HG03135 (cell line): Measurements from ENCODE around the gene GET3.
A peak's percentile ranks its signal among the peaks of the same experiment; 100 is the strongest.
"Not testable (repeated sequence)": the region's sequence is repeated elsewhere in the genome, so short reads cannot be mapped to it uniquely, and the experiment has no call there.

Experiments used
- ATAC-seq: cut with Tn5 transposase; IDR thresholded peaks from one replicate; pipeline ENCODE4 v1.9.1; 2021; ENCODE audit warnings: mild to moderate bottlenecking, moderate library complexity; ENCODE audit not compliant: unreplicated experiment

The GET3 gene

GRCh38 chr19:12736995-12737834 is at the start of gene GET3:
GET3 (plus strand) TSS chr19:12737497; CDS start chr19:12737506, 9 bp downstream.
- ATAC-seq, result peak; percentile 62

DNA sequence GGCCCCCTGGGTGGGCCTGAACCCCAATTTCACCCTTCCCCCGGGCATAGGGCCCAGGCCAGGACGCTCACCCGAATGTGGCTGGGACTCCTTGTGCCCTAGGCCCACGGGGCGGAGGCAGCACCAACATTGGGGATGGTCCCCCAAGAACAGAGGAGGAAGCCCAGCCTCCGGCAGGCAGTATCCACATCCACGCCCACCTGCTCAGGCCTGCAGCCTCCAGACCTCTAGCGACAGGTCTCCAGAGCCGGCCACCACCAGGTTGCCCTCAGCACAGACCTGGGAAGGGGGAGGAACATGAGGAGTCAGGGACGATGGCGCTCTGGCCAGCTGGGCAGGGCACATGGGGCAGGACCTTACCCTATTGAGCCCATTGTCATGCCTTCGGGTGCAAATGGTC is 48.3 kb upstream of the GET3 start:
- no peak for ATAC-seq

DNA sequence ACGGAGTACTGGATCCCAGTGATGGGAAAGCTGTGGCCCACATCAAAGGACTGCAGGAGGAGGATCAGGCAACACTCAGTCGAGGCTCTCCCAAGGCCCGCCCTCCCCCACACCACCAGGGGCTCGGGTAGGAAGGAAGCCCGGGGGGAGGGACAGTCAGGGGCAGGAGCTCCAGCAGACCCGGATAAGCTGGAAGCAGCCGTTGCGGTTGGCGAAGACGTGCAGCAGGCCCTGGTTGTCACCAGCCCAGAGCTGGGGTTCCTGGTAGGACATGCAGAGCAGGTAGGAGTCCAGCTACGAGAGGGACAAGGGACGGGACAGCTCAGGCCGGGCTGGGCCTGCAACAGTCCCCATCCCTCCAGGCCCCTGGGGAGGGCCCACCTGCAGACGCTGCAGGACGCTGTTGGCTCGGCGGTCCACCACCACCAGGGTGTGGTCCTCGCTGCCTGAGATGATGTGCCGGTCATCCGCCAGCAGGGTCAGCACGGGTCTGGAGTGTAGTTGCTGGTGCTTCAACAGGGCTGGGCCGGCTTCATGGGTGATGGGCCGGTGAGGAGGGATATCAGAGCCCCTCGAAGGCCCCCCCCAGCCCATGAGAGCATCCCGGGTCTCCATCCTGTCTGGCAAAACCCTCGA is 47.6 kb upstream of the GET3 start:
- no peak for ATAC-seq

- ATAC-seq, result no peak
Measured at GRCh38 chr19:12692960-12693359, 44.3 kb upstream of the GET3 start.

GRCh38 chr19:12694641-12695040 is 42.7 kb upstream of the GET3 start:
- ATAC-seq, result no peak

DNA sequence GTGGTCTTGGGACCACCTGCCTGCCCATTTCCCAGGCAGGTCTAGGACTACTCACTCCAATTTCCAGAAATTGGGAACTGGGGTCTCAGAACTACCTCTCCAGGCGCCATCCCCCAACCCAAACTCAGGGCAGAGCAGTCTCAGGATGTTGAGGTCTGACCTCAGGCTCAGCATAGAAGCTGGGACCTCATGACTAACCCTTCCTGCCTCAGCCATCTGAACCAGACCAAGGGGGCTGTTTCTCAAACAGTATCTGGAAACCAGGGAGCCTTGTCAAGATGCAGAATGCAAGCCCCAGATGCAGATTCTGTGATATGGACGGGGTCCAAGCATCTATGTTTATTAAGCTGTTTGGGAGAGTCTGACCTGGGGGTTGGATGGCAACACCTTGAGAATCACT is 42.2 kb upstream of the GET3 start:
- no peak for ATAC-seq

DNA sequence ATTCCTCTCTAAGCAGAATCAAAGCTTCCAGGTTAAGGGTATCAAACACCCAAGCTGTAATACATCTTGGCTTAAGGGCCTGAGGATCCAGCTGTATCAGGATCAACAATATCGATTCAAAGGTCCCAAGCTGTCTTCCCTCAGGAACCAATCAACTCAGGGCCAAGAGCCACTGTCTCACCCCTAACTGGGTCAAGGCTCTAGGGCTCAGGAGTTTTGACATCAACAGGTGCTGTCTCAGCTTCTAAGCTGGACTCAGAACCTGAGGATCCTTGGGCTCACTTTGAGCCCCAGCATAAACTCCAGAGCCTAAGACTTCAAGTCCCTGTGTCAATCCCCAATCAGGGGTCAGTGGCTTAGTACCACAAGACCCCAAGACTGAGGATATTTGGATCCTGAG is 41.8 kb upstream of the GET3 start:
- no peak for ATAC-seq

DNA sequence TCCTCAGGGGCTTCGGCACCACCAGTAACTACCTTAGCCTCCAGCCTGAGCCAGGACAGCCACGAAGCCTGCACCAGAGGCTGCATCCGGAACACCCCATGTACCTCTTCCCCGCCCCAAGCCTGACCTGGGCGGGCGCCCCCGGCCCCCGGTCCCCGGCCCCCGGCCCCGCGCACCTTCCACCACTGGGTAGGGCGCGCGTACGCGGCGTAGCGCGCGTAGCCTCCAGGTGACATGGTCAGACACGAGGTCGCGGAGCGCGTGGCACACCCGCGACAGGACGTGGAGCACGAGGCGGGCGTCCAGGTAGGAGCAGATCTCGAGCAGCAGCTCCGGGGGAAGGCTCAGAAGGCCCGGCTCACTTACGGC is 41.3 kb upstream of the GET3 start:
- ATAC-seq, result peak; percentile 16

DNA sequence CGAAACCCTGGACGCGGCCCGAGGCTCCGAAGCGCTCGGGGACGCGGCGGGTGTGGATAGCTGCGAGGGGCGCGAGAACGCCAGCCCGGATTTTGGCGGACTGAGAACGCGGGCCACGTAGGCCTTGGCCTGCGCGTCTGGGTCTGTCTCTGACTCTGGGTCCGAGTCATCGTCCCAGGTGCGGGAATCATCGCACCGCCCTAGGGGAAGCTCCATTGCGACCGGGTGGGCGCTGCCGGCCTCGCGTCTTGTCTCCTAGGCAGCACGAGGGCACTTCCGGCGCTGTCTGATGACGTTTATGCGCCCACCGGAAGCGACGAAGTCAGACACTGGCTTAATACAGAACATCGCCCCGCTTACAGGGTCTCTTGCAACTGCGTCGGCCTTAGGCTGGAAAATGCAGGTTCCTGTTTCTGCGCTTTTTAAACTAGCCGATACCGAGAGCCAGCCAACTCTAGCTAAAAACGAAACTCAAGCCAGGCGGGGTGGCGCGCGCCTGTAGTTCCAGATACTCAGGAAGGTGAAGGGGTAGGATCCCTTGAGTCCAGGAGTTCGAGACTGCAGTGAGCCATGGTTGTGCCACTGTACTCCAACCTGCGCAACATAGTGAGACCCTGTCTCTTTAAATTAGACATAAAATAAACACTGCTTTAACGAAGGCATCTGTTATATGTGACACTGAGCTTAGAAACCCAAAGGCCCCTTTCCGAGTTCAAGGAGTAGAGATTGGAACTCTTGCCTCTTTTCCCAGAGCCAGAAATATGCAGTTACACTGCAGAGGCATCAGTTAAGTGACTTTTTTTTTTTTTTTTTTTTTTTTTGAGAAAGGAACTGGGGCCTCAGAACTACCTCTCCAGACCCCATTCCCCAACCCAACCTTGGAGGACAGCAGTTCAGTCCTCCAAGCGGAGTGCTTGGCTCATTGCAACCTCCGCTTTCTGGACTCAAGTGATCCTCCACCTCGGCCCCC is 40.6 kb upstream of the GET3 start, which contains the start of gene FBXW9:
Gene FBXW9 (minus strand): TSS at position 266 of the 970 bp plus-strand sequence. CDS start 50 bp downstream, at position 216.
- ATAC-seq, result peak; percentile 74

DNA sequence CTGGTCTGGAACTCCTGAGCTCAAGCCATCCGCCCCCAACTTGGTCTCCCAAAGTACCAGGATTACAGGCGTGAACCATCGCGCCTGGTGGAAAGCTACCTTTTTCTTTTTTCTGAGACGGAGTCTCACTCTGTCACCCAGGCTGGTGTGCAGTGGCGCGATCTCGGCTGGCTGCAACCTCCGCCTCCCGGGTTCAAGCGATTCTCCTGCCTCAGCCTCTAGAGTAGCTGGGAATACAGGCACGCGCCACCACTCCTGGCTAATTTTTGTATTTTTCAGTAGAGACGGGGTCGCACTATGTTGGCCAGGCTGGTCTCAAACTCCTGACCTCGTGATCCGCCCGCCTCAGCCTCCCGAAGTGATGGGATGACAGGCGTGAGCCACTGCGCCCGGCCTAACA is 39.9 kb upstream of the GET3 start:
- ATAC-seq, result not testable (repeated sequence)

DNA sequence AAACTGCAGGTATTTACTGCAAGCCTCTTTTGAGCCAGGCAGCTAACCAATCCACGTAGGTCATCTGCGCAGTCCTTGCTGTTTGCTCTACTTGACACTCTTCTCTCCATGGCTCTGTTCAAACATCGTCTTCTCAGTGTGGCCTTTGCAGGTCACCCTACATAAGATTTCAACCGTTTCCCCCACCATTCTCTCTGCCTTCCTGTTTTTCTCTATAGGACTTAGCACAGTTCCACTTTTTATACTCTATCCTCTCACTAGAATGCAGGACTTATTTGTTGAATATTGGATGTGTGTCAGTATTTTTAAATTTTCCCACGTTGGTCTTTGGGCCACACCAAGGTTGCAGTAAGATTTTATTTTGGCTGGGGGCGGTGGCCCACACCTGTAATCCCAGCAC is 39.2 kb upstream of the GET3 start:
- ATAC-seq, result no peak

GRCh38 chr19:12701596-12702282 is 35.6 kb upstream of the GET3 start:
- no peak for ATAC-seq

DNA sequence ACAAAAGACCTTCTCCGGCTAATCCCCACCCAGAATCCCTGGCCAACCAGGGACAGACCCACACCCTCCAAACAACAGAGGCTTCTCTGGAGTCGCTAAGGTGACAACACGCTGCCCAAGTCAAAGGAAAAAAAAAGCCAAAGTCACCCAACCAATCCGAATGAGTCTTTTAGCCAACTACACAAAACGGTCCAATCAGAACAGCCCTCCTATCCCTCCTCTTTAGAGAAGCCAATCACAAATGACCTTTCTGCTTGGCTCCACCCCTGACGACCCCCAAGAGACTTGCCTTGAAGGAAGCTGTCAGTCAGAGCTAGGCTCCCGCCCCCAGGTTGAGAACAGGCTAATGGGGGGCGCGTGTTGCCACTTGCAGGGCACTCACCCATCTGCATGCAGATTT is 34.3 kb upstream of the GET3 start:
- ATAC-seq, result no peak

- ATAC-seq, result no peak
Measured at GRCh38 chr19:12705169-12705568, 32.1 kb upstream of the GET3 start.

DNA sequence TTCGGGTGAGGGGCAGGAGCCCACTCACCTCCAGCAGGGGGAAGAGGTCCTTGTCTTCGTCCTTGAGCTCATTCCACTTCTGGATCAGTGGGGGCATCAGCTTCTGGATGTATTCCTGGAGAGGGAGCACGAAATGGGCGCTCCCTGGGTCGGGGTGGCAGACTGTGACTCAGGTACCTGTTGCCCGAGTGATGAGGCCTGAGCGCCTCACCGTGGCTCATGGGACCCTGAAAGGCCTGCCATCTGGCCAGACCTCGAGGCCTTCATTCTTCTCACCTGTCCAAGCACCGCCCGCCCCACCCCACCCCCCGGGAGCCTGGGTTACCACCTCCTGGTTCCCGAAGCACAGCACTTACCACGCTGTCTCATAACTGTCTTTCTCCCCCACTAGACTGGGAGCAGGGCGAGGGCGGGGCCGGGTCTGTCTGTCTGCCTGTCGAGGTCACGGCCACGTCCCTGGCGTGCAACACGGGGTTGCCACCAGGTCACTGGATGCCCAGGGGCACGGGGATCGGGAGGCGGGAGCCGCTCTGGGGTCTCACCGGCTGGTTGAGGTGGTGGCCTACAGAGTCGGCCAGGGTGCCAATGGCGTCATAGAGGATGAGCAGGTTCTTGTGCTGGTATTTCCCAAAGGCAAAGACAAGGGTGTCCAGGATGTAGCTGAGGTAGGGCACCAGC is 31.5 kb upstream of the GET3 start:
- no peak for ATAC-seq

GRCh38 chr19:12706332-12706718 is 31.0 kb upstream of the GET3 start:
- no peak for ATAC-seq

- no peak for ATAC-seq
Measured at GRCh38 chr19:12708641-12709040, 28.7 kb upstream of the GET3 start.

GRCh38 chr19:12711187-12711586 is 26.1 kb upstream of the GET3 start:
- no peak for ATAC-seq

- ATAC-seq, result not testable (repeated sequence)
Measured at GRCh38 chr19:12712077-12712476, 25.2 kb upstream of the GET3 start.

- not testable (repeated sequence) for ATAC-seq
Measured at GRCh38 chr19:12713304-12713703, 24.0 kb upstream of the GET3 start.
